H1 (cell line): ENCODE measurements around the gene HK1. TPM values are rescaled to one million over a fixed set of nuclear protein-coding genes. Genes with fewer than 3 reads are reported as not detected.
A peak's percentile ranks its signal among the peaks of the same experiment; 100 is the strongest.

Source experiments
- CTCF ChIA-PET: fragments of 300-600 bp; sonication (Branson Sonifier 250); formaldehyde crosslinking; loops from one replicate; lab custom pipeline; 2021; ENCODE audit not compliant: partially characterized antibody; lab: Charles Lee
- POLR2A ChIA-PET: fragments of 300-600 bp; sonication (Branson Sonifier 250); formaldehyde crosslinking; loops from one replicate; lab custom pipeline; 2021; ENCODE audit warnings: inconsistent platforms; ENCODE audit not compliant: partially characterized antibody; lab: Charles Lee
- DNase-seq, 2 experiments: peaks; one replicate each; pipeline versions ENCODE4 v3.0.0 to v3.0.0-alpha.2; 2010 to 2022; ENCODE audit warnings: low spot score in 2 of 2, low read depth in 1 of 2, mixed read lengths in 1 of 2
- FAIRE-seq: peaks from 2 replicates; lab custom pipeline; 2011; peaks lifted over from hg19 to GRCh38; lab: Jason Lieb, UNC
- H2AFZ ChIP-seq: 2 replicates; pipeline ENCODE4 v1.8.1; 2012; ENCODE audit warnings: low read length, inconsistent platforms
- H2AK5ac ChIP-seq: 2 replicates; pipeline ENCODE4 v1.6.1; 2013; ENCODE audit warnings: low read depth, low read length
- H2BK120ac ChIP-seq: replicated peaks from 2 replicates; pipeline ENCODE3; 2013; ENCODE audit warnings: low read depth, low read length, inconsistent platforms
- H2BK12ac ChIP-seq: 2 replicates; pipeline ENCODE4 v1.6.1; 2013; ENCODE audit warnings: low read depth, low read length
- H2BK15ac ChIP-seq: 2 replicates; pipeline ENCODE4 v1.6.1; 2013; ENCODE audit warnings: low read length
- H2BK20ac ChIP-seq: 2 replicates; pipeline ENCODE4 v1.6.1; 2013; ENCODE audit warnings: low read length
- H2BK5ac ChIP-seq: 2 replicates; pipeline ENCODE4 v1.6.1; 2013; ENCODE audit warnings: low read depth, low read length
- H3K14ac ChIP-seq: 2 replicates; pipeline ENCODE4 v1.6.1; 2013; ENCODE audit warnings: inconsistent platforms; ENCODE audit not compliant: insufficient read length
- H3K18ac ChIP-seq: 2 replicates; pipeline ENCODE4 v1.6.1; 2013; ENCODE audit warnings: low read length; ENCODE audit errors: extremely low read depth
- H3K23ac ChIP-seq: 2 replicates; pipeline ENCODE4 v1.6.1; 2013; ENCODE audit warnings: inconsistent platforms; ENCODE audit not compliant: insufficient read length
- H3K23me2 ChIP-seq: 2 replicates; pipeline ENCODE4 v1.6.1; 2013; ENCODE audit warnings: low read depth, low read length
- H3K27ac ChIP-seq: 2 replicates; pipeline ENCODE4 v1.6.1; 2011; ENCODE audit warnings: low read depth, low read length, inconsistent platforms
- H3K27me3 ChIP-seq, 4 experiments: replicated peaks in 1 of 4; 1 replicate in 1 of 4; 2 replicates in 3 of 4; pipeline versions ENCODE4 v1.6.1 to v1.8.1; 2011 to 2013; ENCODE audit warnings: low read length in 3 of 4, mild to moderate bottlenecking in 3 of 4, inconsistent platforms in 2 of 4, mixed read lengths in 2 of 4, moderate library complexity in 1 of 4; ENCODE audit not compliant: control insufficient read depth in 3 of 4, insufficient read depth in 3 of 4; ENCODE audit errors: extremely low read depth in 1 of 4
- H3K36me3 ChIP-seq, 4 experiments: 2 replicates each; pipeline versions ENCODE4 v1.6.1 to v1.8.1; 2011 to 2013; ENCODE audit warnings: mild to moderate bottlenecking in 4 of 4, low read length in 3 of 4, moderate library complexity in 2 of 4, control low read depth in 1 of 4, inconsistent platforms in 1 of 4; ENCODE audit not compliant: insufficient read depth in 4 of 4, control insufficient read depth in 2 of 4
- H3K4ac ChIP-seq: replicated peaks from 2 replicates; pipeline ENCODE3; 2013; ENCODE audit warnings: low read length, low read depth, mixed read lengths, inconsistent platforms; ENCODE audit not compliant: insufficient read length
- H3K4me1 ChIP-seq, 4 experiments: replicated peaks in 1 of 4; 1 replicate in 1 of 4; 2 replicates in 3 of 4; pipeline versions ENCODE4 v1.6.1 to v1.8.1; 2011 to 2013; ENCODE audit warnings: low read length in 3 of 4, inconsistent platforms in 2 of 4, mixed read lengths in 1 of 4; ENCODE audit not compliant: insufficient read depth in 4 of 4, control insufficient read depth in 3 of 4
- H3K4me2 ChIP-seq, 2 experiments: 2 replicates each; pipeline versions ENCODE4 v1.6.1 to v1.8.1; 2011 to 2013; ENCODE audit warnings: low read depth in 2 of 2, low read length in 2 of 2, control low read depth in 1 of 2, inconsistent platforms in 1 of 2, mild to moderate bottlenecking in 1 of 2; ENCODE audit not compliant: insufficient read depth in 1 of 2
- H3K4me3 ChIP-seq, 4 experiments: fragments of 200-600, 300-600 bp in 1 of 4; sonication (generic), shearing (Covaris generic), sonication (Bioruptor Twin) in 1 of 4; 2 replicates each; pipeline versions ENCODE4 v1.5.1 to v1.8.1; 2011 to 2016; ENCODE audit warnings: low read length in 4 of 4, low read depth in 3 of 4, control low read depth in 2 of 4, inconsistent platforms in 2 of 4, mild to moderate bottlenecking in 2 of 4, mixed read lengths in 1 of 4, moderate library complexity in 1 of 4; ENCODE audit not compliant: insufficient read depth in 2 of 4; ENCODE audit errors: extremely low read depth in 1 of 4
- H3K56ac ChIP-seq: replicated peaks from 2 replicates; pipeline ENCODE3; 2013; ENCODE audit warnings: low read depth, mild to moderate bottlenecking, mixed read lengths, low read length, inconsistent platforms; ENCODE audit not compliant: insufficient read length
- H3K79me1 ChIP-seq: 2 replicates; pipeline ENCODE4 v1.6.1; 2013; ENCODE audit warnings: low read depth, low read length, control low read depth
- H3K79me2 ChIP-seq, 2 experiments: 2 replicates each; pipeline versions ENCODE4 v1.6.1 to v1.8.1; 2012 to 2013; ENCODE audit warnings: low read length in 2 of 2, mild to moderate bottlenecking in 2 of 2, inconsistent platforms in 1 of 2; ENCODE audit not compliant: insufficient read depth in 2 of 2, control insufficient read depth in 1 of 2
- H3K9ac ChIP-seq, 4 experiments: replicated peaks in 1 of 4; 1 replicate in 1 of 4; 2 replicates in 3 of 4; pipeline versions ENCODE4 v1.6.1 to v1.8.1; 2011 to 2013; ENCODE audit warnings: low read depth in 3 of 4, low read length in 3 of 4, control low read depth in 2 of 4, mild to moderate bottlenecking in 2 of 4, moderate library complexity in 2 of 4, inconsistent platforms in 1 of 4; ENCODE audit errors: extremely low read depth in 1 of 4
- H3K9me3 ChIP-seq, 2 experiments: 2 replicates each; pipeline versions ENCODE4 v1.6.1 to v1.8.1; 2012 to 2013; ENCODE audit warnings: mild to moderate bottlenecking in 2 of 2, moderate library complexity in 2 of 2, control low read depth in 1 of 2, inconsistent platforms in 1 of 2, low read depth in 1 of 2, low read length in 1 of 2, mixed read lengths in 1 of 2; ENCODE audit not compliant: insufficient read depth in 2 of 2
- H4K20me1 ChIP-seq, 2 experiments: replicated peaks in 1 of 2; 2 replicates each; pipeline versions ENCODE3 to v1.8.1; 2011 to 2013; ENCODE audit warnings: inconsistent platforms in 2 of 2, low read length in 2 of 2, mild to moderate bottlenecking in 1 of 2; ENCODE audit not compliant: insufficient read depth in 2 of 2, control insufficient read depth in 1 of 2
- H4K5ac ChIP-seq: 2 replicates; pipeline ENCODE4 v1.6.1; 2013; ENCODE audit warnings: low read length, low read depth, mixed read lengths, inconsistent platforms; ENCODE audit not compliant: insufficient read length
- H4K8ac ChIP-seq: 2 replicates; pipeline ENCODE4 v1.8.0; 2013; ENCODE audit warnings: mild to moderate bottlenecking, moderate library complexity, low read length, inconsistent platforms; ENCODE audit not compliant: insufficient read depth; ENCODE audit errors: extremely low read depth
- H4K91ac ChIP-seq: replicated peaks from 2 replicates; pipeline ENCODE3; 2013; ENCODE audit warnings: low read length, mixed read lengths, inconsistent platforms; ENCODE audit not compliant: insufficient read length
- BACH1 ChIP-seq: IDR thresholded peaks from 2 replicates; pipeline ENCODE4 v1.6.1; 2012; ENCODE audit warnings: low read length, improper control_type of control experiment
- CHD1 ChIP-seq: IDR thresholded peaks from 2 replicates; pipeline ENCODE4 v1.6.1; 2012; ENCODE audit warnings: low read depth, low read length, improper control_type of control experiment
- JUN ChIP-seq: IDR thresholded peaks from 2 replicates; pipeline ENCODE4 v1.6.1; 2011; ENCODE audit warnings: low read depth, mild to moderate bottlenecking, improper control_type of control experiment, low read length
- JUND ChIP-seq: IDR thresholded peaks from 2 replicates; pipeline ENCODE4 v1.6.1; 2011; ENCODE audit warnings: mild to moderate bottlenecking, improper control_type of control experiment, low read length
- KDM4A ChIP-seq: IDR thresholded peaks from one replicate; pipeline ENCODE4 v1.7.1; 2012; ENCODE audit warnings: low read depth, mild to moderate bottlenecking, moderate library complexity, low read length, inconsistent platforms; ENCODE audit not compliant: severe bottlenecking
- KDM5A ChIP-seq: fragments of 200-600 bp; IDR thresholded peaks from 2 replicates; pipeline ENCODE4 v1.7.1; 2012; ENCODE audit warnings: mild to moderate bottlenecking, low read length, inconsistent platforms, mixed read lengths
- NANOG ChIP-seq: IDR thresholded peaks from 2 replicates; pipeline ENCODE4 v1.6.1; 2011; ENCODE audit warnings: low read length, low read depth, mild to moderate bottlenecking, inconsistent platforms; ENCODE audit not compliant: insufficient read depth, poor library complexity, severe bottlenecking
- NRF1 ChIP-seq: IDR thresholded peaks from 2 replicates; pipeline ENCODE4 v1.6.1; 2011; ENCODE audit warnings: mild to moderate bottlenecking, low read depth, low read length, improper control_type of control experiment
- SAP30 ChIP-seq: fragments of 300-600 bp; sonication (generic); IDR thresholded peaks from 2 replicates; pipeline ENCODE4 v1.7.1; 2012; ENCODE audit warnings: low read length, moderate library complexity, mild to moderate bottlenecking, inconsistent platforms; ENCODE audit not compliant: insufficient read depth, insufficient replicate concordance
- SIX5 ChIP-seq: IDR thresholded peaks from 2 replicates; pipeline ENCODE4 v1.6.1; 2011; ENCODE audit warnings: mild to moderate bottlenecking, low read depth, low read length
- SP1 ChIP-seq: IDR thresholded peaks from 2 replicates; pipeline ENCODE4 v1.6.1; 2011; ENCODE audit warnings: low read depth, low read length
- TBP ChIP-seq: IDR thresholded peaks from 2 replicates; pipeline ENCODE4 v1.6.1; 2011; ENCODE audit warnings: low read depth, low read length, improper control_type of control experiment
- WGBS, 2 experiments: shearing (Covaris generic) in 1 of 2; methylation state at CpG; one replicate each; pipeline versions ENCODE4 v1.1.6 to v1.1.7; 2013 to 2015; ENCODE audit warnings: low lambda C conversion rate in 2 of 2, mixed read lengths in 2 of 2, inconsistent platforms in 1 of 2, low coverage in 1 of 2, missing lambda C conversion rate in 1 of 2; ENCODE audit not compliant: insufficient replicate concordance in 2 of 2, insufficient coverage in 1 of 2, insufficient read length in 1 of 2; ENCODE audit errors: extremely low coverage in 1 of 2, missing lambda C conversion rate in 1 of 2; 5-methylcytosine and 5-hydroxymethylcytosine counted together
- polyA plus RNA-seq, 7 experiments: library from polyadenylated mRNA; depleted of rRNA in 3 of 7; stranded (reverse) in 5 of 7; unstranded in 2 of 7; fragments of >200 nt in 5 of 7; fragments of 200-250 nt in 2 of 7; gene quantifications; 1 replicate in 5 of 7; 2 replicates in 1 of 7; 4 replicates in 1 of 7; pipeline versions ENCODE4 v1.2.1 to v1.2.3, GENCODE V29; 2011 to 2013; ENCODE audit warnings: missing spikeins in 2 of 7, mixed read lengths in 2 of 7
- total RNA-seq: library from RNA; stranded (reverse); fragmentation: NEBNext Ultra II Directional; extraction: Animal tissue kit (Norgen Biotek cat#: 25700); gene quantifications from 2 replicates; pipeline ENCODE4 v1.2.1, GENCODE V29; 2021

HK1 gene
- total and polyA plus RNA-seq, 2 of the 8 experiments (the other 6 are each of a cell fraction or from before 2014, with no cell fraction given), result 55.8 to 247 TPM

GRCh38 chr10:69229616-69229916 is 48.7 kb upstream of the HK1 start:
- Histone ChIP-seq H4K20me1 (no peaks in the 10 kb centered on the region), H3K27me3 (no peaks in the 10 kb centered on the region), H3K79me1 (no peaks in the 10 kb centered on the region), H3K4me1 (peaks cover 0 to 13% (median 3%) of the 10 kb centered on the region in 4 experiments; a peak in 5 of 7 replicates), H3K56ac (no peak overlapping the region), H3K14ac (no peak overlapping the region), H4K5ac (no peak overlapping the region), H3K4ac (no peak overlapping the region), H3K18ac (no peak overlapping the region), H2BK15ac (0 out of 2 replicates have a peak overlapping the region, but pooled peaks have one; percentile 34), H2BK20ac (no peak overlapping the region), H3K23ac (no peak overlapping the region), H3K9me3 (no peaks in the 10 kb centered on the region), H4K91ac (no peak overlapping the region), H3K9ac (no peak overlapping the region), H4K8ac (no peak overlapping the region), H2AFZ (no peak overlapping the region; the same call in 1 of the 2 replicates), H2AK5ac (no peak overlapping the region), H3K4me3 (no peak overlapping the region), H3K36me3 (no peaks in the 10 kb centered on the region), H3K23me2 (no peaks in the 10 kb centered on the region), H2BK5ac (no peak overlapping the region), H3K4me2 (no peak overlapping the region), H3K79me2 (no peaks in the 10 kb centered on the region), H2BK12ac (0 out of 2 replicates have a peak overlapping the region, but pooled peaks have one; percentile 23), H3K27ac (no peak overlapping the region), H2BK120ac (no peak overlapping the region)
- ChIA-PET POLR2A (no interaction called here), CTCF (interaction anchor here (0.5 to 2.1 kb wide), 10 partner anchors 9 to 1254 kb away, joined by 3 to 10 read pairs (median 4); no protein-coding TSS in a partner anchor)
- no peak for TF ChIP-seq JUN
- TF ChIP-seq JUND, result no peak
- no peak for TF ChIP-seq NRF1
- no peak for TF ChIP-seq SP1
- TF ChIP-seq KDM4A, result no peak
- no peak for TF ChIP-seq NANOG
- no peak for TF ChIP-seq BACH1
- no peak for TF ChIP-seq SIX5
- TF ChIP-seq SAP30, result no peak
- TF ChIP-seq KDM5A, result no peak
- no peak for TF ChIP-seq CHD1
- TF ChIP-seq TBP, result no peak
- no peak for DNase-seq
- no peak for FAIRE-seq
- WGBS, 2 experiments, result 86% methylated on average over 8 of the region's 8 CpGs; no CpG with 5 or more reads in 1 of the 2 experiments
